Astrocyte of the cerebellum (primary cell): ENCODE measurements around the gene BCKDK.

Source experiments
- DNase-seq: peaks from one replicate; pipeline ENCODE4 v3.0.0-alpha.2; 2011; ENCODE audit warnings: low read depth
- H3K4me3 ChIP-seq: 2 replicates; pipeline ENCODE4 v1.5.1; 2011; ENCODE audit warnings: mild to moderate bottlenecking, low read depth, low read length, moderate library complexity
- in situ Hi-C: cut with HindIII; loops from 2 replicates; pipeline ENCODE4 v1.10.0; 2017; ENCODE audit warnings: low sequenced_read_pairs
- TF ChIP-seq, protein P1 (sequence below): IDR thresholded peaks from 2 replicates; pipeline ENCODE4 v1.5.1; 2012; ENCODE audit warnings: low read length, low read depth, moderate library complexity, mild to moderate bottlenecking; ENCODE audit errors: missing control alignments

The BCKDK gene

DNA sequence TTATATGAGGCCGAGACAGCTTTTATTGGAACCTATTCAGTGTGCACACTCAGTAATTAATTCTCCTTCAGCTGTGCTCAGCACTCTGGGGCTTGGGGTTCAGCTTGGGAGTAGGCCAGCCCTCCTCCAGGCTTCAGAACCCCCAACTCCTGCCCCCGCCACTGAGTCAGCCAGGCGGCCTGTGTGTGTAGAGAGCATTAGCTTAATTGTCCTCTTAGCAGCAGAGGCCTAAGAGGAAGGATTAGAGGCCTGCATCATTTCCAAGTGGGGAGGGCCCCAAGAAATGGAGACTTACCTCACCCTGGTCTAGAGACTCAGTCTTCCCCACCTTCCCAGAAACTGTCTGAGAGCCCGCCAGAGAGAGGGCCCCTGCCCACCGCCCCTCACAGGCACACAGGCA, 20.2 kb upstream of the BCKDK start:
- TF ChIP-seq, protein P1, sequence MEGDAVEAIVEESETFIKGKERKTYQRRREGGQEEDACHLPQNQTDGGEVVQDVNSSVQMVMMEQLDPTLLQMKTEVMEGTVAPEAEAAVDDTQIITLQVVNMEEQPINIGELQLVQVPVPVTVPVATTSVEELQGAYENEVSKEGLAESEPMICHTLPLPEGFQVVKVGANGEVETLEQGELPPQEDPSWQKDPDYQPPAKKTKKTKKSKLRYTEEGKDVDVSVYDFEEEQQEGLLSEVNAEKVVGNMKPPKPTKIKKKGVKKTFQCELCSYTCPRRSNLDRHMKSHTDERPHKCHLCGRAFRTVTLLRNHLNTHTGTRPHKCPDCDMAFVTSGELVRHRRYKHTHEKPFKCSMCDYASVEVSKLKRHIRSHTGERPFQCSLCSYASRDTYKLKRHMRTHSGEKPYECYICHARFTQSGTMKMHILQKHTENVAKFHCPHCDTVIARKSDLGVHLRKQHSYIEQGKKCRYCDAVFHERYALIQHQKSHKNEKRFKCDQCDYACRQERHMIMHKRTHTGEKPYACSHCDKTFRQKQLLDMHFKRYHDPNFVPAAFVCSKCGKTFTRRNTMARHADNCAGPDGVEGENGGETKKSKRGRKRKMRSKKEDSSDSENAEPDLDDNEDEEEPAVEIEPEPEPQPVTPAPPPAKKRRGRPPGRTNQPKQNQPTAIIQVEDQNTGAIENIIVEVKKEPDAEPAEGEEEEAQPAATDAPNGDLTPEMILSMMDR: no peak
- no peak overlapping the region for H3K4me3 ChIP-seq
- in situ Hi-C loops: no loop called here
- no peak for DNase-seq

- no peak for DNase-seq
- in situ Hi-C loops: no loop called here
- H3K4me3 ChIP-seq: no peak within 1 kb of the TSS
- TF ChIP-seq, protein P1: no peak
Observed at GRCh38 chr16:31088459-31089183, 19.6 kb upstream of the BCKDK start, which contains the start of gene PRSS53. Gene PRSS53, minus strand, starts transcription at chr16:31088943. Its CDS starts 134 bp downstream, at chr16:31088809.

DNA sequence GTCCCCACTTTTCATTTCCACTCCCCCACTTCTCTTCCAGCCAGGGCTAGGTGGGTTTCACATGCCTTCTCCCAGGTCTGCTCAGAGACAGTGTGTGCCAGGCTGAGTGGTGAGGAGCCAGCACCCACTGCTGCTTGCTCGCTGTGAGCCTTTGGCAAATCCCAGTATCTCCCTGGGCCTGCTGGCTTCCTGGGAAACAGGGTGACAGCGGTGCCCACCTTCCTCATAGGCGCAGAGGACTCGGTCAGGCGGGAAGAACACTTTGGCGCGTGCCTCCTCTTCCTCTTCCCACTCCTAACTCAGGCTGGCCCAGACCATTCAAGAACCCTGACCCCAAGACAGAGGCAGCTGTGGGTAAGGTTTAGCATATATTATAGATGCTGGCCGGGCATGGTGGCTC, 19.0 kb upstream of the BCKDK start:
- TF ChIP-seq, protein P1: no peak
- in situ Hi-C loops: no loop called here

GRCh38 chr16:31090540-31090939, 17.6 kb upstream of the BCKDK start:
- TF ChIP-seq, protein P1: no peak
- in situ Hi-C loops: no loop called here
- H3K4me3 ChIP-seq: no peak overlapping the region
- peak; percentile 20 for DNase-seq

More for the DNA sequence above, 19.0 kb upstream of the BCKDK start:
- no peak for DNase-seq
- no peak overlapping the region for H3K4me3 ChIP-seq

- H3K4me3 ChIP-seq: no peak overlapping the region
- DNase-seq: no peak
- TF ChIP-seq, protein P1: no peak
- in situ Hi-C loops: no loop called here
Observed at GRCh38 chr16:31092330-31092729, 15.9 kb upstream of the BCKDK start.

DNA sequence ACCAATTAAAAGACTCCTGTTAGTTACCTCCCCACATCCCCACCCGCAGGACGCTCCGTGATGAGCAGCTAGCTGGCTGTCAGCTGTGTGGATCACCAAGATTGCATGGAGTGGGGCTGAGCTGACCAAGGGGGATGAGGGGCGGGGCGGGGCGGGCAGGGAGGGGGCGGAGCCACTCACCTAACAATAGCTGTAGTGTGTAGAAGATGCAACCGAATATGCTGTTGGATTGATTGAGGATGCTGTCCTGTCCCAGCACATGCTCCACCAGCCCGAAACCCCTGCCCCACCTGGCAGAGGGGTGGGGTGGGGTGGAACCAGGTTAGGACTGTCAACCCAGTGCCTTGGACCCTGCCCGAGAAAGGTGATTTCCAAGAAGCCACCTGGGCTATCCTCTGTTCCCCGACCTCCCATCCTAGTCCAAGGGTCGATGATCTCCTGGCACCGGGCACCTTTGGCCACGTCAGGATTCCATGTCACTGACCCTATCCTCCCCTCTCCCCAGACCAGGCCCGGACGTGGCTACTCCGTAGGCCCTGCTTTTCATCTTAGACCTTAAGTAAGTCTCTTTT, 15.0 kb upstream of the BCKDK start:
- TF ChIP-seq, protein P1: no peak
- in situ Hi-C loops: no loop called here
- no peak for DNase-seq
- peak overlapping the region; percentile 90 for H3K4me3 ChIP-seq
